Measurements from ENCODE around the gene CST9L. TPM values are rescaled to one million over a fixed set of nuclear protein-coding genes. Genes with fewer than 3 reads are reported as not detected.
A peak's percentile ranks its signal among the peaks of the same experiment; 100 is the strongest.

Gene CST9L
- total RNA-seq, 1 experiment from 2014 or later: not detected

DNA sequence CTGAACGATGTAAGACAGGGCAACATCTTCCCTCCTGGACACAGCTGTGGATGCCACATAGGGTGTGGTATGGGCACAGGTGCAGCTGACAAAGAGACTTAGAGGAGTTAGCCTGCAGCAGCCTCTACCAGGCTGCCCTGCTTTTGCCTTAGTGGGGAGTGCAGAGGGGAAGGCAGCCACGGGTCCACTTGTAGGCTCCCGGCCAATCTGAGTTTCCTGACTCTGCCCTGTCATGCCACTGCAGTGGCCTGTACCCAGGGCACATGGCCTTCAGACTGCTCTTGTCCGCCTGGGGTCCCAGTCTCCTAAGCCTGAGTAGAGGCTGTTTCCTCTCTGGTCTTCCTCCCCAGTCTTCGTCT, 17.1 kb upstream of the CST9L start:
- Mint-ChIP-seq H3K27ac (ENCODE audit: unreplicated experiment) (no peak overlapping the region), H3K27me3 (ENCODE audit: insufficient read depth, unreplicated experiment) (peaks cover 8% of the 10 kb centered on the region), H3K9me3 (ENCODE audit: unreplicated experiment) (peaks cover 10% of the 10 kb centered on the region), H3K4me1 (ENCODE audit: low read depth, unreplicated experiment) (peaks cover 6% of the 10 kb centered on the region), H3K4me3 (ENCODE audit: unreplicated experiment) (no peak overlapping the region), H3K36me3 (ENCODE audit: insufficient read depth, unreplicated experiment) (no peaks in the 10 kb centered on the region)
- Histone ChIP-seq H3K4me3 (ENCODE audit: low read depth, low read length) (no peak overlapping the region), H3K36me3 (ENCODE audit: control insufficient read depth, insufficient read depth, low read length) (no peaks in the 10 kb centered on the region), H3K9me3 (no peaks in the 10 kb centered on the region), H3K4me1 (peaks cover 13% of the 10 kb centered on the region; the same call in 1 of the 2 replicates), H3K27me3 (replicated peaks; ENCODE audit: control insufficient read depth, insufficient read depth, low read length) (no peaks in the 10 kb centered on the region)
- intact Hi-C loops (cut with micrococcal nuclease; ENCODE audit: unreplicated experiment): no loop called here
- DNase-seq: no peak
- ChIA-PET POLR2A (no interaction called here), CTCF (interaction anchor here (0.6 kb wide), 1 partner anchor 244 kb away, joined by 3 read pairs; no protein-coding TSS in a partner anchor)
- no TSS peak for BruUV-seq (replicated peaks)
- TF ChIP-seq, protein P1, sequence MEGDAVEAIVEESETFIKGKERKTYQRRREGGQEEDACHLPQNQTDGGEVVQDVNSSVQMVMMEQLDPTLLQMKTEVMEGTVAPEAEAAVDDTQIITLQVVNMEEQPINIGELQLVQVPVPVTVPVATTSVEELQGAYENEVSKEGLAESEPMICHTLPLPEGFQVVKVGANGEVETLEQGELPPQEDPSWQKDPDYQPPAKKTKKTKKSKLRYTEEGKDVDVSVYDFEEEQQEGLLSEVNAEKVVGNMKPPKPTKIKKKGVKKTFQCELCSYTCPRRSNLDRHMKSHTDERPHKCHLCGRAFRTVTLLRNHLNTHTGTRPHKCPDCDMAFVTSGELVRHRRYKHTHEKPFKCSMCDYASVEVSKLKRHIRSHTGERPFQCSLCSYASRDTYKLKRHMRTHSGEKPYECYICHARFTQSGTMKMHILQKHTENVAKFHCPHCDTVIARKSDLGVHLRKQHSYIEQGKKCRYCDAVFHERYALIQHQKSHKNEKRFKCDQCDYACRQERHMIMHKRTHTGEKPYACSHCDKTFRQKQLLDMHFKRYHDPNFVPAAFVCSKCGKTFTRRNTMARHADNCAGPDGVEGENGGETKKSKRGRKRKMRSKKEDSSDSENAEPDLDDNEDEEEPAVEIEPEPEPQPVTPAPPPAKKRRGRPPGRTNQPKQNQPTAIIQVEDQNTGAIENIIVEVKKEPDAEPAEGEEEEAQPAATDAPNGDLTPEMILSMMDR (IDR thresholded peaks at IDR 0.05; ENCODE audit: insufficient read depth in 1 of 2, low read depth in 1 of 2, low read length in 1 of 2, severe bottlenecking in 1 of 2, unreplicated experiment in 1 of 2): no peak

DNA sequence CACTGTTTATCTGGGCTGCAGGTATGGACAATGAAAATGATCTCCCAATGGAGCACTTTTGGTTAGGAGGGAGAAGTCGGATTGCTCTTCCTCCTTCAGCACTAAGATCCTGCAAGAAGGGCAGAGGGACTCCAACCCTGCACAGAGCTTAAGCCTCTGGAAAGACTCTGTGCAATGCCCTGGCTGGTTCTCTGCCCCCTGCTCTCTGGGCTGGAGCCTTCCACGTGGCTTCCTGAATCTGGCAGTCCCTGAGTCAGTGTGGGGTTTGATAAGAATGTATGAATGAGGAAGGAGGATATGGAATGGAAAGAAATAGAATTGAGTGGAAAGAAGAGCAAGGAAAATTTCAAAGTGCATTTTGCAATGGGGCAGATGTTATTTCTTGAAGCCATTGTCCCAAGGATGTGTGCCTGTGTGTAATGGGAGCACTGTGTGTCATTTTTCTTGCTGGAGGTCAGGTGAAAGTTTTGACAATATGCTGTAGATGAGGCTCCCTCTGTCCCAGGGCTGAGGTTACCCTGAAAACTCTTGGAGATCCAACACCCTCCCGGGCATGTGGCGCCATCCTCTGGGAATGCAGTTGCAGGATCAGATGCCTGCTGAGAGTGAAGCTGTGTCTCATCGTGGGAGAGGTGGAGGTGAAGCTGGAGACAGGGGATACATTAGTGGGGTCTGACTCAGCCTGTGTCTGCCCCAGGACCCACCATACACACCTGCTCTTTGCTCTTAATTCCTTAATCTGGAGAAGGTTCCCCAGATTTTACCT, 16.3 kb upstream of the CST9L start:
- Histone ChIP-seq H3K9me3 (no peaks in the 10 kb centered on the region), H3K27me3 (replicated peaks; ENCODE audit: control insufficient read depth, insufficient read depth, low read length) (no peaks in the 10 kb centered on the region), H3K4me1 (peaks cover 13% of the 10 kb centered on the region; the same call in 1 of the 2 replicates), H3K36me3 (ENCODE audit: control insufficient read depth, insufficient read depth, low read length) (no peaks in the 10 kb centered on the region), H3K4me3 (ENCODE audit: low read depth, low read length) (no peak overlapping the region)
- BruUV-seq (replicated peaks): no TSS peak
- intact Hi-C loops (cut with micrococcal nuclease; ENCODE audit: unreplicated experiment): no loop called here
- H3K36me3 Mint-ChIP-seq (ENCODE audit: insufficient read depth, unreplicated experiment): no peaks in the 10 kb centered on the region
- ChIA-PET POLR2A (no interaction called here), CTCF (interaction anchor here (0.6 kb wide), 1 partner anchor 243 kb away, joined by 3 read pairs; no protein-coding TSS in a partner anchor)
- TF ChIP-seq, protein P1 (IDR thresholded peaks at IDR 0.05; ENCODE audit: insufficient read depth in 1 of 2, low read depth in 1 of 2, low read length in 1 of 2, severe bottlenecking in 1 of 2, unreplicated experiment in 1 of 2): no peak
- DNase-seq: no peak
- no peak overlapping the region for H3K4me3 Mint-ChIP-seq (ENCODE audit: unreplicated experiment)
- no peak overlapping the region for H3K27ac Mint-ChIP-seq (ENCODE audit: unreplicated experiment)
- H3K4me1 Mint-ChIP-seq (ENCODE audit: low read depth, unreplicated experiment): peaks cover 6% of the 10 kb centered on the region
- H3K9me3 Mint-ChIP-seq (ENCODE audit: unreplicated experiment): peaks cover 10% of the 10 kb centered on the region
- H3K27me3 Mint-ChIP-seq (ENCODE audit: insufficient read depth, unreplicated experiment): peaks cover 9% of the 10 kb centered on the region

GRCh38 chr20:23583526-23583925, 15.2 kb upstream of the CST9L start:
- POLR2A ChIA-PET: no interaction called here
- Histone ChIP-seq H3K27me3 (replicated peaks; ENCODE audit: control insufficient read depth, insufficient read depth, low read length) (no peaks in the 10 kb centered on the region), H3K4me1 (peaks cover 8% of the 10 kb centered on the region; the same call in 1 of the 2 replicates), H3K36me3 (ENCODE audit: control insufficient read depth, insufficient read depth, low read length) (no peaks in the 10 kb centered on the region), H3K9me3 (no peaks in the 10 kb centered on the region), H3K4me3 (ENCODE audit: low read depth, low read length) (no peak overlapping the region)
- Mint-ChIP-seq H3K4me1 (ENCODE audit: low read depth, unreplicated experiment) (peaks cover 6% of the 10 kb centered on the region), H3K36me3 (ENCODE audit: insufficient read depth, unreplicated experiment) (no peaks in the 10 kb centered on the region), H3K27me3 (ENCODE audit: insufficient read depth, unreplicated experiment) (peaks cover 9% of the 10 kb centered on the region), H3K9me3 (ENCODE audit: unreplicated experiment) (peaks cover 10% of the 10 kb centered on the region), H3K4me3 (ENCODE audit: unreplicated experiment) (no peak overlapping the region), H3K27ac (ENCODE audit: unreplicated experiment) (peak overlapping the region; percentile 15)
- intact Hi-C loops (cut with micrococcal nuclease; ENCODE audit: unreplicated experiment): no loop called here
- TF ChIP-seq, protein P1 (IDR thresholded peaks at IDR 0.05; ENCODE audit: insufficient read depth in 1 of 2, low read depth in 1 of 2, low read length in 1 of 2, severe bottlenecking in 1 of 2, unreplicated experiment in 1 of 2): no peak
- BruUV-seq (replicated peaks): no TSS peak
- CTCF ChIA-PET: no interaction called here
- DNase-seq: no peak

Measured in Caco-2 (cell line).